ENCODE data around the gene DPAGT1.

The DPAGT1 gene

GRCh38 chr11:119055901-119056300 is 45.8 kb downstream of the DPAGT1 start:
- no peak for DNase-seq

- no peak for DNase-seq
These were observed 47.2 kb downstream of the DPAGT1 start for GRCh38 chr11:119054418-119054817.

GRCh38 chr11:119052163-119052814 is 49.4 kb downstream of the DPAGT1 start:
- no peak for DNase-seq

- no peak for DNase-seq
These were observed 50.1 kb downstream of the DPAGT1 start for GRCh38 chr11:119051440-119052162.

- no peak for DNase-seq
These were observed 52.6 kb downstream of the DPAGT1 start for GRCh38 chr11:119049081-119049480.

GRCh38 chr11:119048644-119049043 is 53.0 kb downstream of the DPAGT1 start:
- DNase-seq: no peak

- DNase-seq: no peak
These were observed 54.4 kb downstream of the DPAGT1 start for GRCh38 chr11:119047205-119047604.

Data from NCI-H748 treated with DMSO at 0.1 percent for 48 hours (cell line).